T follicular helper cell (primary cell): Measurements from ENCODE around the gene BRSK1.

Experiments used
- DNase-seq: peaks from one replicate; pipeline ENCODE4 v3.0.0-alpha.2; 2020; ENCODE audit warnings: low read depth
- total RNA-seq, 2 experiments: gene quantifications; one replicate each; lab custom pipeline; 2026; lab: John Stamatoyannopoulos, UW

BRSK1 gene
- total RNA-seq, result 2.9 to 6.4 reads per million in 2 experiments

- no peak for DNase-seq
Measured at GRCh38 chr19:55283548-55284377, at the start of gene BRSK1. BRSK1 (plus strand) TSS chr19:55283997; CDS start chr19:55284443, 446 bp downstream.

- no peak for DNase-seq
Measured at GRCh38 chr19:55238030-55238429, 45.8 kb upstream of the BRSK1 start.

GRCh38 chr19:55239004-55239403 is 44.8 kb upstream of the BRSK1 start:
- no peak for DNase-seq

GRCh38 chr19:55240713-55241020 is 43.1 kb upstream of the BRSK1 start:
- DNase-seq, result no peak

- DNase-seq, result no peak
Measured at GRCh38 chr19:55241143-55241934, 42.5 kb upstream of the BRSK1 start.

- no peak for DNase-seq
Measured at GRCh38 chr19:55241935-55242464, 41.8 kb upstream of the BRSK1 start.

- DNase-seq, result no peak
Measured at GRCh38 chr19:55242517-55242916, 41.3 kb upstream of the BRSK1 start.

- no peak for DNase-seq
Measured at GRCh38 chr19:55244004-55244680, 39.7 kb upstream of the BRSK1 start.

- no peak for DNase-seq
Measured at GRCh38 chr19:55245236-55245904, 38.4 kb upstream of the BRSK1 start.

GRCh38 chr19:55246462-55247451 is 37.0 kb upstream of the BRSK1 start:
- DNase-seq, result no peak

GRCh38 chr19:55247621-55248099 is 36.1 kb upstream of the BRSK1 start:
- no peak for DNase-seq

GRCh38 chr19:55248166-55248675 is 35.6 kb upstream of the BRSK1 start:
- no peak for DNase-seq

- DNase-seq, result no peak
Measured at GRCh38 chr19:55248704-55249103, 35.1 kb upstream of the BRSK1 start.

GRCh38 chr19:55249841-55250240 is 34.0 kb upstream of the BRSK1 start:
- no peak for DNase-seq

- no peak for DNase-seq
Measured at GRCh38 chr19:55250262-55251036, 33.3 kb upstream of the BRSK1 start.

- peak; percentile 21 for DNase-seq
Measured at GRCh38 chr19:55251341-55252081, 32.3 kb upstream of the BRSK1 start.

- no peak for DNase-seq
Measured at GRCh38 chr19:55252760-55253663, 30.8 kb upstream of the BRSK1 start.
